Caco-2 (cell line): Measurements from ENCODE around the gene HMCN2. TPM values are rescaled to one million over a fixed set of nuclear protein-coding genes. Genes with fewer than 3 reads are reported as not detected.

ENCODE experiments used
- BruUV-seq: library from RNA; stranded (reverse); fragments of 400-500 nt; replicated peaks from 2 replicates; lab custom pipeline; 2021; lab: Mats Ljungman, UMichigan
- CTCF ChIA-PET: fragments of 300-600 bp; sonication (Branson Sonifier 250); formaldehyde crosslinking; loops from one replicate; lab custom pipeline; 2022; ENCODE audit warnings: antibody characterized with exemption; lab: Charles Lee
- POLR2A ChIA-PET: fragments of 300-600 bp; sonication (Branson Sonifier 250); formaldehyde crosslinking; loops from one replicate; lab custom pipeline; 2022; ENCODE audit warnings: antibody characterized with exemption; lab: Charles Lee
- DNase-seq, 2 experiments: peaks; one replicate each; pipeline versions ENCODE4 v3.0.0 to v3.0.0-alpha.2; 2020 to 2022
- H3K27me3 ChIP-seq: replicated peaks from 2 replicates; pipeline ENCODE4 v1.6.0; 2011; ENCODE audit warnings: low read length; ENCODE audit not compliant: control insufficient read depth, insufficient read depth
- H3K36me3 ChIP-seq: 2 replicates; pipeline ENCODE4 v1.5.1; 2011; ENCODE audit warnings: low read length; ENCODE audit not compliant: control insufficient read depth, insufficient read depth
- H3K4me1 ChIP-seq: fragments of 250-450 bp; sonication (Bioruptor Pico); 2 replicates; pipeline ENCODE4 v1.5.1; 2020; ENCODE audit warnings: mild to moderate bottlenecking
- H3K4me3 ChIP-seq: 2 replicates; pipeline ENCODE4 v1.5.1; 2011; ENCODE audit warnings: low read depth, mild to moderate bottlenecking, control low read depth, low read length
- H3K9me3 ChIP-seq: fragments of 250-450 bp; sonication (Bioruptor Pico); 2 replicates; pipeline ENCODE4 v1.5.1; 2020; ENCODE audit warnings: mild to moderate bottlenecking, moderate library complexity
- H3K27ac Mint-ChIP-seq: one replicate; pipeline ENCODE4 v1.8.0; 2022; ENCODE audit warnings: mixed read lengths; ENCODE audit not compliant: unreplicated experiment
- H3K27me3 Mint-ChIP-seq: one replicate; pipeline ENCODE4 v1.8.0; 2022; ENCODE audit warnings: mixed read lengths; ENCODE audit not compliant: insufficient read depth, unreplicated experiment
- H3K36me3 Mint-ChIP-seq: one replicate; pipeline ENCODE4 v1.8.0; 2022; ENCODE audit warnings: mild to moderate bottlenecking, mixed read lengths; ENCODE audit not compliant: insufficient read depth, unreplicated experiment
- H3K4me1 Mint-ChIP-seq: one replicate; pipeline ENCODE4 v1.8.0; 2022; ENCODE audit warnings: low read depth, mixed read lengths; ENCODE audit not compliant: unreplicated experiment
- H3K4me3 Mint-ChIP-seq: one replicate; pipeline ENCODE4 v1.8.0; 2022; ENCODE audit warnings: mild to moderate bottlenecking, moderate library complexity, mixed read lengths; ENCODE audit not compliant: unreplicated experiment
- H3K9me3 Mint-ChIP-seq: one replicate; pipeline ENCODE4 v1.8.0; 2022; ENCODE audit warnings: mixed read lengths; ENCODE audit not compliant: unreplicated experiment
- CTCF ChIP-seq, 2 experiments: fragments of 200-600 bp in 1 of 2; IDR thresholded peaks; 1 replicate in 1 of 2; 2 replicates in 1 of 2; pipeline versions ENCODE4 v1.5.1 to v1.8.0; 2011 to 2022; ENCODE audit warnings: antibody characterized with exemption in 1 of 2, control low read depth in 1 of 2, inconsistent platforms in 1 of 2, low read depth in 1 of 2, low read length in 1 of 2, mild to moderate bottlenecking in 1 of 2, moderate library complexity in 1 of 2; ENCODE audit not compliant: insufficient read depth in 1 of 2, severe bottlenecking in 1 of 2, unreplicated experiment in 1 of 2
- intact Hi-C: fragments of 100-400 bp; cut with micrococcal nuclease; formaldehyde crosslinking; loops from one replicate; pipeline ENCODE4 v1.10.0; 2022; ENCODE audit not compliant: unreplicated experiment
- total RNA-seq: library from RNA; stranded (reverse); gene quantifications from 2 replicates; pipeline ENCODE4 v1.2.3, GENCODE V29; 2022

The HMCN2 gene
- total RNA-seq, 1 experiment from 2014 or later = 0.41 TPM

GRCh38 chr9:130466537-130467217 is 201.1 kb downstream of the HMCN2 start:
- Histone ChIP-seq H3K4me3 (no peak overlapping the region), H3K4me1 (no peaks in the 10 kb centered on the region), H3K27me3 (no peaks in the 10 kb centered on the region), H3K36me3 (no peaks in the 10 kb centered on the region), H3K9me3 (no peaks in the 10 kb centered on the region)
- POLR2A ChIA-PET = no interaction called here
- no peak overlapping the region for H3K27ac Mint-ChIP-seq
- no peak overlapping the region for H3K4me3 Mint-ChIP-seq
- CTCF ChIA-PET = interaction anchor here (2.2 kb wide), 1 partner anchor 217 kb away, joined by 7 read pairs; no protein-coding TSS in a partner anchor
- TF ChIP-seq CTCF (IDR thresholded peaks at IDR 0.05; ENCODE audit: insufficient read depth in 1 of 2, low read depth in 1 of 2, low read length in 1 of 2, severe bottlenecking in 1 of 2, unreplicated experiment in 1 of 2) = no peak
- H3K4me1 Mint-ChIP-seq = no peaks in the 10 kb centered on the region
- no peaks in the 10 kb centered on the region for H3K9me3 Mint-ChIP-seq
- BruUV-seq = no TSS peak
- H3K27me3 Mint-ChIP-seq = peaks cover 3% of the 10 kb centered on the region
- intact Hi-C loops = loop anchor here (10.0 kb wide), 2 partner anchors 108 to 158 kb away; partner anchors contain the start of gene FUBP3
- DNase-seq = no peak
- peaks cover 5% of the 10 kb centered on the region for H3K36me3 Mint-ChIP-seq

DNA sequence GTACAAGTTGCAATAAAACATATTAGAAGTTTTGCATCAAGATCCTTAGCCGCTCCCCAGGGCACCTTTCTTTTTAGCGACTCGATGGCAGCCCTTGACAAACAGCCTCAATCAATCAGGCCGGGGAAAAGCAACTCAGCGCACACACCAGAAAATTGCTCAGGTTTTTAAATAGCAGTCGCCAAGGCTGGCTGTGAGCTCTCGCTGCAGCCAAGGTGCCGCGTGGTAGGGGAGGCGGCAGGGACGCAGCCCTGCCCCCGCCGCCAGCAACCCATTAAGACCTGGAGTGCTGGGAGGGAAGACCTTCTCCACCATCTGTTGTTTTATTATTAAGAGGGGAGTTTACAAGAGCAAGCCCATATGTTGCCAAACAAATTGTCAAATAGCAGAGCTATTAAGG is 201.8 kb downstream of the HMCN2 start:
- Mint-ChIP-seq H3K9me3 (no peaks in the 10 kb centered on the region), H3K4me1 (no peaks in the 10 kb centered on the region), H3K36me3 (peaks cover 5% of the 10 kb centered on the region), H3K4me3 (no peak overlapping the region), H3K27ac (no peak overlapping the region), H3K27me3 (peaks cover 3% of the 10 kb centered on the region)
- Histone ChIP-seq H3K4me3 (no peak overlapping the region), H3K27me3 (no peaks in the 10 kb centered on the region), H3K9me3 (no peaks in the 10 kb centered on the region), H3K4me1 (no peaks in the 10 kb centered on the region), H3K36me3 (no peaks in the 10 kb centered on the region)
- DNase-seq = no peak
- BruUV-seq = no TSS peak
- no peak for TF ChIP-seq CTCF (IDR thresholded peaks at IDR 0.05; ENCODE audit: insufficient read depth in 1 of 2, low read depth in 1 of 2, low read length in 1 of 2, severe bottlenecking in 1 of 2, unreplicated experiment in 1 of 2)
- CTCF ChIA-PET = no interaction called here
- intact Hi-C loops = loop anchor here (10.0 kb wide), 2 partner anchors 107 to 157 kb away; partner anchors contain the start of gene FUBP3
- POLR2A ChIA-PET = no interaction called here

DNA sequence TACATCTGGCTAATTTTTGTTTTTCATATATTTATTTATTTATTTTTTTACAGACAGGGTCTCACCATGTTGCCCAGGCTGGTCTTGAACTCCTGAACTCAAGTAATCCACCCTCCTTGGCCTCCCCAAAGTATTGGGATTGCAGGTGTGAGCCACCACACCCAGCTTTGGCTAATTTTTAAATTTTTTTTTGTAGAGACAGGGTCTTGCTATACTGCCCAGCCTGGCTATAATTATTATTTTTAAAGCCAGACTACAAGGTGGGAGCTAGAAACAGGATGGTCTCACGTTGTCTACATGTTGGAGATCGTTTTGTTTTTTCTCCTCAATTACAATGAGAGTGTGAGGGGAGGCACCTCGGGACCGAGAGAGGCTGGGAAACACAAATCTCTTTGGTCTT is 203.0 kb downstream of the HMCN2 start:
- Mint-ChIP-seq H3K4me3 (no peak overlapping the region), H3K4me1 (no peaks in the 10 kb centered on the region), H3K27me3 (peaks cover 3% of the 10 kb centered on the region), H3K9me3 (no peaks in the 10 kb centered on the region), H3K27ac (no peak overlapping the region), H3K36me3 (peaks cover 5% of the 10 kb centered on the region)
- POLR2A ChIA-PET = no interaction called here
- no peak for TF ChIP-seq CTCF (IDR thresholded peaks at IDR 0.05; ENCODE audit: insufficient read depth in 1 of 2, low read depth in 1 of 2, low read length in 1 of 2, severe bottlenecking in 1 of 2, unreplicated experiment in 1 of 2)
- BruUV-seq = no TSS peak
- no peaks in the 10 kb centered on the region for H3K9me3 ChIP-seq
- no peaks in the 10 kb centered on the region for H3K36me3 ChIP-seq
- CTCF ChIA-PET = no interaction called here
- no peak overlapping the region for H3K4me3 ChIP-seq
- intact Hi-C loops = loop anchor here (10.0 kb wide), 2 partner anchors 106 to 156 kb away; partner anchors contain the start of gene FUBP3
- DNase-seq = no peak
- no peaks in the 10 kb centered on the region for H3K4me1 ChIP-seq
- H3K27me3 ChIP-seq = no peaks in the 10 kb centered on the region
